HepG2 (cell line): ENCODE measurements around the gene GSDMA. TPM values are rescaled to one million over a fixed set of nuclear protein-coding genes. Genes with fewer than 3 reads are reported as not detected.

Experiments used
- GMEB1 ChIP-seq: sonication (generic); formaldehyde crosslinking; IDR thresholded peaks from 2 replicates; pipeline ENCODE4 v1.5.1; 2020; ENCODE audit warnings: missing genetic modification reagents, mild to moderate bottlenecking, borderline replicate concordance
- HDAC6 ChIP-seq: fragments of 200-600 bp; sonication (generic); IDR thresholded peaks from 2 replicates; pipeline ENCODE4 v1.7.0; 2017; ENCODE audit warnings: mild to moderate bottlenecking, antibody characterized with exemption, low read length, low read depth
- HOXA7 ChIP-seq: sonication (generic); formaldehyde crosslinking; IDR thresholded peaks from 2 replicates; pipeline ENCODE4 v1.8.1; 2022; ENCODE audit warnings: mild to moderate bottlenecking, missing genetic modification reagents, moderate library complexity
- JUNB ChIP-seq: sonication (generic); formaldehyde crosslinking; IDR thresholded peaks from 2 replicates; pipeline ENCODE4 v1.8.0; 2022; ENCODE audit warnings: missing genetic modification reagents, mild to moderate bottlenecking, borderline replicate concordance
- NFATC3 ChIP-seq: sonication (generic); formaldehyde crosslinking; IDR thresholded peaks from 2 replicates; pipeline ENCODE4 v1.5.1; 2020; ENCODE audit warnings: mild to moderate bottlenecking, missing genetic modification reagents
- NR2C2 ChIP-seq: sonication (generic); formaldehyde crosslinking; IDR thresholded peaks from 2 replicates; pipeline ENCODE4 v1.4.0; 2020; ENCODE audit warnings: missing genetic modification reagents, mild to moderate bottlenecking, moderate library complexity, borderline replicate concordance
- PAWR ChIP-seq: sonication (generic); formaldehyde crosslinking; IDR thresholded peaks from 2 replicates; pipeline ENCODE4 v1.4.0; 2020; ENCODE audit warnings: missing genetic modification reagents, mild to moderate bottlenecking, borderline replicate concordance
- RARG ChIP-seq: sonication (generic); formaldehyde crosslinking; IDR thresholded peaks from 2 replicates; pipeline ENCODE4 v1.4.0; 2020; ENCODE audit warnings: low read depth, mild to moderate bottlenecking, missing genetic modification reagents
- SIX4 ChIP-seq: sonication (generic); formaldehyde crosslinking; IDR thresholded peaks from 2 replicates; pipeline ENCODE4 v1.4.0; 2020; ENCODE audit warnings: missing genetic modification reagents
- ZBTB38 ChIP-seq: sonication (generic); formaldehyde crosslinking; IDR thresholded peaks from 2 replicates; pipeline ENCODE4 v1.5.1; 2020; ENCODE audit warnings: mild to moderate bottlenecking, missing genetic modification reagents
- ZBTB8A ChIP-seq: sonication (generic); formaldehyde crosslinking; IDR thresholded peaks from 2 replicates; pipeline ENCODE4 v1.4.0; 2020; ENCODE audit warnings: mild to moderate bottlenecking, low read depth, missing genetic modification reagents, borderline replicate concordance
- ZNF205 ChIP-seq: IDR thresholded peaks from 2 replicates; pipeline ENCODE4 v1.6.1; 2018; ENCODE audit warnings: missing biosample characterization, missing genetic modification reagents
- ZNF446 ChIP-seq: sonication (generic); formaldehyde crosslinking; IDR thresholded peaks from 2 replicates; pipeline ENCODE4 v1.5.0; 2020; ENCODE audit warnings: mild to moderate bottlenecking, missing genetic modification reagents
- ZNF512B ChIP-seq: sonication (generic); formaldehyde crosslinking; IDR thresholded peaks from 2 replicates; pipeline ENCODE4 v1.5.1; 2020; ENCODE audit warnings: missing genetic modification reagents, mild to moderate bottlenecking, borderline replicate concordance
- ZNF615 ChIP-seq: sonication (generic); formaldehyde crosslinking; IDR thresholded peaks from 2 replicates; pipeline ENCODE4 v1.5.0; 2020; ENCODE audit warnings: mild to moderate bottlenecking, missing genetic modification reagents, borderline replicate concordance
- ZNF672 ChIP-seq: sonication (generic); formaldehyde crosslinking; IDR thresholded peaks from 2 replicates; pipeline ENCODE4 v1.8.1; 2022; ENCODE audit warnings: missing genetic modification reagents
- ZNF724P ChIP-seq: sonication (generic); formaldehyde crosslinking; IDR thresholded peaks from 2 replicates; pipeline ENCODE4 v1.8.0; 2022; ENCODE audit warnings: missing genetic modification reagents, borderline replicate concordance
- polyA plus RNA-seq, 8 experiments: library from polyadenylated mRNA; depleted of rRNA in 3 of 8; stranded (reverse) in 7 of 8; unstranded in 1 of 8; fragments of >200 nt; fragmentation: Illumina TruSeq in 4 of 8; extraction: Trizol in 4 of 8; gene quantifications; 2 replicates each; pipeline versions ENCODE4 v1.2.1 to v1.2.3, GENCODE V29; 2011 to 2016; ENCODE audit warnings: low read depth in 4 of 8, missing spikeins in 1 of 8, mixed read lengths in 1 of 8; ENCODE audit not compliant: insufficient read depth in 1 of 8
- total RNA-seq, 5 experiments: library from RNA; depleted of rRNA; stranded (reverse); fragments of >200 nt; fragmentation: Illumina TruSeq; extraction: Trizol; gene quantifications; 2 replicates each; pipeline ENCODE4 v1.2.3, GENCODE V29; 2016; ENCODE audit warnings: low read depth in 1 of 5
- TF ChIP-seq, protein P1 (sequence below): sonication (generic); formaldehyde crosslinking; IDR thresholded peaks from 2 replicates; pipeline ENCODE4 v1.9.0; 2022; ENCODE audit warnings: missing genetic modification reagents, mild to moderate bottlenecking, borderline replicate concordance
- TF ChIP-seq, protein P2 (sequence below): sonication (generic); formaldehyde crosslinking; IDR thresholded peaks from 2 replicates; pipeline ENCODE4 v1.4.0; 2020; ENCODE audit warnings: missing genetic modification reagents, borderline replicate concordance
- TF ChIP-seq, protein P3 (sequence below): sonication (generic); formaldehyde crosslinking; IDR thresholded peaks from 2 replicates; pipeline ENCODE4 v1.5.0; 2020; ENCODE audit warnings: missing genetic modification reagents, mild to moderate bottlenecking, borderline replicate concordance

Gene GSDMA
- total and polyA plus RNA-seq, 2 of the 13 experiments (the other 11 are each of a cell fraction or from before 2014, with no cell fraction given) = not detected

- TF ChIP-seq, protein P1, sequence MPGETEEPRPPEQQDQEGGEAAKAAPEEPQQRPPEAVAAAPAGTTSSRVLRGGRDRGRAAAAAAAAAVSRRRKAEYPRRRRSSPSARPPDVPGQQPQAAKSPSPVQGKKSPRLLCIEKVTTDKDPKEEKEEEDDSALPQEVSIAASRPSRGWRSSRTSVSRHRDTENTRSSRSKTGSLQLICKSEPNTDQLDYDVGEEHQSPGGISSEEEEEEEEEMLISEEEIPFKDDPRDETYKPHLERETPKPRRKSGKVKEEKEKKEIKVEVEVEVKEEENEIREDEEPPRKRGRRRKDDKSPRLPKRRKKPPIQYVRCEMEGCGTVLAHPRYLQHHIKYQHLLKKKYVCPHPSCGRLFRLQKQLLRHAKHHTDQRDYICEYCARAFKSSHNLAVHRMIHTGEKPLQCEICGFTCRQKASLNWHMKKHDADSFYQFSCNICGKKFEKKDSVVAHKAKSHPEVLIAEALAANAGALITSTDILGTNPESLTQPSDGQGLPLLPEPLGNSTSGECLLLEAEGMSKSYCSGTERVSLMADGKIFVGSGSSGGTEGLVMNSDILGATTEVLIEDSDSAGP = 0 out of 2 replicates have a peak, but pooled peaks have one; percentile 25
- TF ChIP-seq JUNB (CRISPR knock-in tag) (no peak), ZNF446 (CRISPR knock-in tag) (no peak), ZNF615 (CRISPR knock-in tag) (no peak), PAWR (CRISPR knock-in tag) (no peak), HOXA7 (CRISPR knock-in tag) (no peak), ZNF672 (no peak), ZNF512B (CRISPR knock-in tag) (no peak; the same call in 1 of the 2 replicates), ZBTB8A (CRISPR knock-in tag) (no peak), ZNF724P (CRISPR knock-in tag) (0 out of 2 replicates have a peak, but pooled peaks have one; percentile 53), NFATC3 (no peak), ZNF205 (CRISPR knock-in tag) (peak; percentile 48; the same call in 1 of the 2 replicates), SIX4 (CRISPR knock-in tag) (no peak), GMEB1 (CRISPR knock-in tag) (no peak), NR2C2 (CRISPR knock-in tag) (peak; percentile 96), RARG (no peak), HDAC6 (no peak), ZBTB38 (CRISPR knock-in tag) (0 out of 2 replicates have a peak, but pooled peaks have one; percentile 34)
- TF ChIP-seq, protein P2, sequence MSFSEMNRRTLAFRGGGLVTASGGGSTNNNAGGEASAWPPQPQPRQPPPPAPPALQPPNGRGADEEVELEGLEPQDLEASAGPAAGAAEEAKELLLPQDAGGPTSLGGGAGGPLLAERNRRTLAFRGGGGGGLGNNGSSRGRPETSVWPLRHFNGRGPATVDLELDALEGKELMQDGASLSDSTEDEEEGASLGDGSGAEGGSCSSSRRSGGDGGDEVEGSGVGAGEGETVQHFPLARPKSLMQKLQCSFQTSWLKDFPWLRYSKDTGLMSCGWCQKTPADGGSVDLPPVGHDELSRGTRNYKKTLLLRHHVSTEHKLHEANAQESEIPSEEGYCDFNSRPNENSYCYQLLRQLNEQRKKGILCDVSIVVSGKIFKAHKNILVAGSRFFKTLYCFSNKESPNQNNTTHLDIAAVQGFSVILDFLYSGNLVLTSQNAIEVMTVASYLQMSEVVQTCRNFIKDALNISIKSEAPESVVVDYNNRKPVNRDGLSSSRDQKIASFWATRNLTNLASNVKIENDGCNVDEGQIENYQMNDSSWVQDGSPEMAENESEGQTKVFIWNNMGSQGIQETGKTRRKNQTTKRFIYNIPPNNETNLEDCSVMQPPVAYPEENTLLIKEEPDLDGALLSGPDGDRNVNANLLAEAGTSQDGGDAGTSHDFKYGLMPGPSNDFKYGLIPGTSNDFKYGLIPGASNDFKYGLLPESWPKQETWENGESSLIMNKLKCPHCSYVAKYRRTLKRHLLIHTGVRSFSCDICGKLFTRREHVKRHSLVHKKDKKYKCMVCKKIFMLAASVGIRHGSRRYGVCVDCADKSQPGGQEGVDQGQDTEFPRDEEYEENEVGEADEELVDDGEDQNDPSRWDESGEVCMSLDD = no peak
- TF ChIP-seq, protein P3, sequence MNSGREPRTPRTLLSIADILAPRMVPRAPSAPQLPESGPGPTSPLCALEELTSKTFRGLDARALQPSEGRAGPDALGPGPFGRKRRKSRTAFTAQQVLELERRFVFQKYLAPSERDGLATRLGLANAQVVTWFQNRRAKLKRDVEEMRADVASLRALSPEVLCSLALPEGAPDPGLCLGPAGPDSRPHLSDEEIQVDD (CRISPR knock-in tag) = peak; percentile 6; the same call in 1 of the 2 replicates
Observed at GRCh38 chr17:39926588-39927100, 36.2 kb upstream of the GSDMA start (continued).
